Muscle layer of colon (tissue), 2 donors: Measurements from ENCODE around the gene SAMD3.
"Not testable (repeated sequence)": the region's sequence is repeated elsewhere in the genome, so short reads cannot be mapped to it uniquely, and the experiment has no call there.

Experiments
- H3K27ac ChIP-seq: one replicate; pipeline ENCODE4 v1.7.0; 2013; ENCODE audit warnings: low read depth, mild to moderate bottlenecking, low read length, moderate library complexity
- H3K27me3 ChIP-seq, 2 donors: one replicate each; pipeline ENCODE4 v1.7.0; 2013; ENCODE audit warnings: low read length in 2 of 2, mild to moderate bottlenecking in 2 of 2; ENCODE audit not compliant: insufficient read depth in 2 of 2, control insufficient read depth in 1 of 2
- H3K36me3 ChIP-seq: one replicate; pipeline ENCODE4 v1.7.0; 2013; ENCODE audit warnings: mild to moderate bottlenecking, low read length; ENCODE audit not compliant: insufficient read depth
- H3K4me1 ChIP-seq: one replicate; pipeline ENCODE4 v1.7.0; 2013; ENCODE audit warnings: mild to moderate bottlenecking, low read length; ENCODE audit not compliant: insufficient read depth
- H3K4me3 ChIP-seq, 2 donors: one replicate each; pipeline ENCODE4 v1.7.0; 2013; ENCODE audit warnings: low read length in 2 of 2, low read depth in 1 of 2, mild to moderate bottlenecking in 1 of 2, moderate library complexity in 1 of 2
- H3K9ac ChIP-seq: one replicate; pipeline ENCODE4 v1.7.0; 2013; ENCODE audit warnings: low read length
- H3K9me3 ChIP-seq: one replicate; pipeline ENCODE4 v1.7.0; 2013; ENCODE audit warnings: mild to moderate bottlenecking, low read length
- donor health status: abdominal sarcoma.
- donor health status: Adenocarcinoma of cecum.

The SAMD3 gene

DNA sequence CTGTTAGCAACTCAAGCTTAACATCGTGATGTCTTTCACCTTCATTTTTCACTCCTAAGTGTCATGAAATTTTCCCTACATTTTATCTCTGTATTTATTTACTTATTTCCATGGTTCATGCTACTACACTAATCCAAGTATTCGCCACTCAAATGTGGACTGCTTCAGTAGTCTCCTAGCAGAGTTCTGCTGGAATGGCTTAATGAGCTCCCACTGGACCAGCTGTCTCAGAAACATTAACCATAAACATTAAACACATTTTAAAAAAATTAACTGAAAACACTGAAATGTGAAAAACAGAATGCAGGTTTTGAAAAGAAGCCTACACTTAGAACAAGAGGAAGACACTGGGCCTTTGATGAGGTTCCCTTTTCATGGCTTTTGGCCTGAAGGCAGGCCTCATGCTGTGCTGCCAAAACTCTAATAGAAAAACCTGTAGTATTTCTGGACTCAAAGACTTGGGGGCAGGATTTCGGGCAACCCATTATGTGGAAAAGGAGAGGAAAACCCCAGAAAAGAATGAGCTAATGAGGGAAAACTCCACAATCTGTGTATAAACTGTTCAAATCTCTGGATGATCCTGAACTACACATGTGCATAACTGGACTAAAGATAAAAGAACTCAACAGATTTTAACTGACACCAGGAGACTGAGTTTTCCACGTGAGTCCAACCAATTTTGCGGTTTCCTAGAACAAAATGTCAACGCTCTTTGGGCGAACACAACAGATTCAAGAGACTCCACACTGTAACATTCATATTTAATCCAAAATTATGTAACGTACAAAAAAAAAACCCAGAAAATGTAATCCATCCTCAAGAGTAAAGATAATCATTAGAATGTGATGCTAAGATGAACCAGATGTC, 33.0 kb downstream of the SAMD3 start:
- no peak overlapping the region for H3K4me3 ChIP-seq
- H3K27ac ChIP-seq = no peak overlapping the region
- H3K9me3 ChIP-seq = no peaks in the 10 kb centered on the region
- H3K9ac ChIP-seq = no peak overlapping the region
- H3K36me3 ChIP-seq = no peaks in the 10 kb centered on the region
- no peaks in the 10 kb centered on the region for H3K27me3 ChIP-seq
- no peaks in the 10 kb centered on the region for H3K4me1 ChIP-seq

DNA sequence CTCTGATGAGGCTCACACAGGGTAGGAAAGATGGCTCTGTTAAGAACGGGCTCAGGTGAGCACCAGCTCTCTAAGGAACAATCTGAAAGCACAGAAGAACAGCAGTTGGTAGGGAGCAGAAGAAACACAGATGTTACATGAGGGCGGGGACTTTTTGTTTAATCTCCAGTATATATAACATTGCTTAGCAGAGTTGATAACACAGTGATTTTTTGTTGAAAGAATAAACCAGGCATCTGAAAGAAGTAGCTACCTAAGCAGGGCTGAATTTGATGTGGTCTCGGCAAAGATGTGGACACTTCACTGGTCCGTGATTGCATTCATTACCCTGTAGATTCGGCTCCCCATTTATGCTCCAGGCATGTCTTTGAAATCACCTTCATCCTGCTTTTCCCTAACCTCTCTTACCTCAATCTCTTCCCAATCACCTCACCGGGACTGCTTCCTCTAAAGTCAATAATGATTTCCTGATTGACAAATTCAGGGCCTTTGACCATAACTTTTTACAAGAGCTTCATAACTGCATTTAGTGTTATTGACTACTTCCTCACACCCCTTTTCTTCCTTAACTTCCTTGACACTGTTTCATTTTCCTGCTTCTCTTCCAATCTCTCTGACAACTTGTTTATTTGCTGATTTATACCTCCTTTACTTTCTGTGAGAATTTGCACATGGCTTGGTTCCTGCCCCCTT, 34.4 kb downstream of the SAMD3 start:
- Histone ChIP-seq H3K36me3 (no peaks in the 10 kb centered on the region), H3K9ac (no peak overlapping the region), H3K27ac (no peak overlapping the region), H3K9me3 (no peaks in the 10 kb centered on the region), H3K4me1 (no peaks in the 10 kb centered on the region), H3K27me3 (no peaks in the 10 kb centered on the region), H3K4me3 (no peak overlapping the region)

DNA sequence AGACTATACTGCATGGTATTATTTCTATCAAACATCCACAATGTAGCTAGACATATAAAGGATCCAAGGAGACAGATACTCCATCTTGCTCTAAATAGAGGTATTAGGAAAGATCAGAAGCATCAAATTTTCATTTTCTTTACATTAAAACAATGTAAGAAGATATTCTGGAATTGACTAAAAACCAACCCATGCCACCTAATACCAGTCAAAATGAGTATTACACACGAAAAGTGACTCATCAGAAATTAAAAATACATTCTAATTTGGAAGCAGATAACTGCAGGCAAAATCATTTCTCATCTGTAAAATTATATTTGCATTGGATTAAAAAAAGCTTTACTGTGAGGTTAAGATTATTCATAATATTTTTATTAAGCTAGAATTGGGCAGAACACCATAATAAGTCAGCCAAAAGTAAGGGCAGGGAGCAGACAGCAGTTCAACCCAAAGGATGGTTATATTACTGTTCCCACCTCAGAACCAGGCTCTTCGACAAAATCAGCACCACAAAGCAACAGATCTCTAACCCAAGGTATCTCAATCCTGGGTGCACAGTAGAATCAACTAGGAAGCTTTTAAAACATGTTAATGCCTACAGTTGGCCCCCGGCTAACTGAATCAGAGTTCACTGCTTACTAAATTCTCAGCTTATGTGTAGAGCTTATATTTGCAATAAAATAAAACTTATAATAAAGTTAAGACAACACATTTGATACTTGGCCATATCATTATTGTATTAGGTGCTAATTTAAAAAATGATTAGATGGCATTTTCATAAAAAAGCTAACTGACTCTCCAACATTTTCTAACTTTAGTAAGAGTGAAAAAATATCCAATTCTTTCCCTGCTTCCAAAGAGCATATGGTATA, 35.2 kb downstream of the SAMD3 start:
- Histone ChIP-seq H3K36me3 (no peaks in the 10 kb centered on the region), H3K9me3 (no peaks in the 10 kb centered on the region), H3K9ac (no peak overlapping the region), H3K4me3 (no peak overlapping the region), H3K27me3 (no peaks in the 10 kb centered on the region), H3K27ac (no peak overlapping the region), H3K4me1 (no peaks in the 10 kb centered on the region)

DNA sequence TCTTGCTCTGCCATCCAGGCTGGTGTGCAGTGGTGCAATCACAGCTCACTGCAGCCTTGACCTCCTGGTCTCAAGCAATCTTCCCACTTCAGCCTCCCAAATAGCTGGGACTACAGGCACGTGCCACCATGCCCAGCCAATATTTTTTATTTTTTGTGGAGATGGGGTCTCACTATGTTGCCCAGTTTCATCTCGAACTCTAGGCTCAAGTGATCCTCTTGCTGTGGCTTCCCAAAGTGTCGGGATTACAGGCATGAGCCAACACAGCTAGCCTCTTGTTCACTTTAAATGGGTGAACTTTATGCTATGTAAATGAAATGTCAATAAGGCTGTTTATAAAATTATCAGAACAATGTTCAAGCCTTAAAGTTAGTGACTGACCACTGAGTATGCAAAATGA, 37.1 kb downstream of the SAMD3 start:
- Histone ChIP-seq H3K4me1 (no peaks in the 10 kb centered on the region), H3K9me3 (no peaks in the 10 kb centered on the region), H3K9ac (no peak overlapping the region), H3K36me3 (no peaks in the 10 kb centered on the region), H3K4me3 (no peak overlapping the region), H3K27ac (no peak overlapping the region), H3K27me3 (no peaks in the 10 kb centered on the region)

DNA sequence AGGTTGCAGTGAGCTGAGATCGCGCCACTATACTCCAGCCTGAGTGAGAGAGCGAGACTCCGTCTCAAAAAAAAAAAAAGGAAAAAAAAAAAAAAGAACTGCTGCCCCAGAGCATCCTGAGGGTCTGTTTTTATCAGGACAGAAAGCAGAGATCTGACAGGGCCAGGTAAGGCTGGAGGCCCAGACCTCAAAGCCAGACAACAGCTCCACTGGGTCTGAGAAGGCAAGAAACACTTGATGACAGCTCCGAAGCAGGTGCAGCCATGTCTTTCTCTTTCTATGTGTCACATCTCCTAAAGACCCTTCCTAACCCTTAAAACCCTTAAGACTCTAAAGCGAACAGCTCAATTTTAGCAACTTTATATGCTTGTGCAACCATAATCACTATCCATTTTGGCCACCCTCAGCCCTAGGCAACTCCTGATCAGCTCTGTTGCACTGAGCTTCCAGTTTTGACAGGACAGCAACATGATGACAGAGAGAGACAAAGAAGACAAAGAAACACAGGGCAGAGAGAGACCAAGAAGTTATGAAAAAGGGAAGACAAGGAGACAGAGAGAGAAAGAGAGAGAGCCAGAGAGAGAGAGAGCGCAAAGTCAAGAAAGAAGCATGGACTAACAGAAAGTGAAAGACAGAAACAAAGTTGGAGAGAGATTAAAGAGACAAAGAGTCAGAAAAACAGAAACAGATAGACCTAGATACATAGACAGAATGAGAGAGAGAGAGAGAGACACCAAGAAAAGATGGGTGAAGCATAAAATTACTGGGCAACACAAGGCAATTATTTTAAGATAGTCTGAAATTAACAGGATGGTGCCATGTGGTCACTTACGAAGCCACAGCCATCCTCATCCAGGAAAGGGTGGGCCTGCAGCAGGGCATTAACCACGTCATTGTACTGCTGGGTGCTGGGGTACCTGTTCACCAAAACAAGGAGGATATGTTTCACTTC, 39.2 kb downstream of the SAMD3 start:
- Histone ChIP-seq H3K9me3 (no peaks in the 10 kb centered on the region), H3K36me3 (no peaks in the 10 kb centered on the region), H3K27me3 (no peaks in the 10 kb centered on the region), H3K4me3 (no peak overlapping the region), H3K4me1 (no peaks in the 10 kb centered on the region), H3K9ac (no peak overlapping the region), H3K27ac (no peak overlapping the region)

DNA sequence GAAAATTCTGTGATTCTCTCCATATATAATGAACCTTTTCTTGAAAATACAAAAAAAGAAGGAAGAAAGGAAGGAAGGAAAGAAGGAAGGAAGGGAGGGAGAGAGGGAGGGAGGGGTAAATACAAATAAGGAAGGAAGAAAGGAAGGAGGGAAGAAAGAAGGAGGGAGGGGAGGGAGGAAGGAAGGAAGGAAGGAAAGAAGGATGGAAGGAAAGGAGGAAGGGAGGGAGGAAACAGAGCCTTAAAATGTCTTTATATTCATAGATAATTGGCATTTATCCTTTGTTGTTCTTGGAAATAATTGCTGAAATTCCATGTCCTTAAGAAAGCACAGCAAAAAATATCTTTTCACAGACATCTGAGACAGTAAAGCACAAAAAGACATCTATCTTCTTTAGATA, 40.3 kb downstream of the SAMD3 start:
- no peak overlapping the region for H3K9ac ChIP-seq
- H3K27me3 ChIP-seq = no peaks in the 10 kb centered on the region
- no peaks in the 10 kb centered on the region for H3K4me1 ChIP-seq
- no peak overlapping the region for H3K27ac ChIP-seq
- no peaks in the 10 kb centered on the region for H3K36me3 ChIP-seq
- no peaks in the 10 kb centered on the region for H3K9me3 ChIP-seq
- H3K4me3 ChIP-seq = no peak overlapping the region

DNA sequence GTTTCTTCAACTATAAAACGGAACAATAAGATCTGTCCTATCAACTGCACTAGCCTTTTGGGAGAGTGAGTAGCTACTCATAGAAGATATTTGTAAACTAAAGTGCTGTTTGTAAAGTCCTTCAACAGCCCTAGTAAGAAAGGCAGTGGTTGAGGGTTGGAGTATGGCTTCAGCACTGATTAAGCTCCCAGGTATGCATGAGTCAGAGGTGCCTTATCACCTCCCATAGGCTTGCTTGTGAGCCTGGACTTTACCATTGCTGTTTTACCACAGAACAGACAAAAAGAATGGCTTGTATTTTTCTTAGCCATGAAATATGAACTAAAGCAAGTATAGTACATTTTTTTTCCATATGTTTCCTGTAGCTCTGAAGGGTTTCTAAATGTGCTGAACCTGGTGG, 44.1 kb downstream of the SAMD3 start:
- Histone ChIP-seq H3K9me3 (no peaks in the 10 kb centered on the region), H3K36me3 (no peaks in the 10 kb centered on the region), H3K27me3 (no peaks in the 10 kb centered on the region), H3K27ac (no peak overlapping the region), H3K4me1 (no peaks in the 10 kb centered on the region), H3K9ac (no peak overlapping the region), H3K4me3 (no peak overlapping the region)

DNA sequence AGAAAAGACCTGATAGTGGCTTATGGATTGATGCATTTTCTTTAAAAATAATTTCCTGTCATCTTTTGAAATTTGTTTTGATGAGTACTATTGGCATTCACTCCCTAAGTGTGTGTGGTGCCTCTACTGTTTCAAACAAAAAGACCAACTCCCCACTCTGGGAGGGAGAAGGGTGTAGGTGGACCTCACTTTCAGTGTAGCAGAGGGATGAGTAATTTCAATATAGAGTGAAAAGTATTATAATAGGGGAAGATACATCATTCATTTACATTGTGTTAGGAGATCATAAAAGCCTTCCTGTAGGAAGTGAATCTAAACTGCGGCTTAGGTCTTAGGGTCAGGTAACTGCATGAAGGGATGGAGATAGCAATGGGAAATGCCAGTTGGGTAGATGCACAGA, 46.4 kb downstream of the SAMD3 start:
- no peaks in the 10 kb centered on the region for H3K9me3 ChIP-seq
- H3K36me3 ChIP-seq = no peaks in the 10 kb centered on the region
- H3K27ac ChIP-seq = no peak overlapping the region
- no peak overlapping the region for H3K4me3 ChIP-seq
- no peak overlapping the region for H3K9ac ChIP-seq
- no peaks in the 10 kb centered on the region for H3K27me3 ChIP-seq
- H3K4me1 ChIP-seq = no peaks in the 10 kb centered on the region

DNA sequence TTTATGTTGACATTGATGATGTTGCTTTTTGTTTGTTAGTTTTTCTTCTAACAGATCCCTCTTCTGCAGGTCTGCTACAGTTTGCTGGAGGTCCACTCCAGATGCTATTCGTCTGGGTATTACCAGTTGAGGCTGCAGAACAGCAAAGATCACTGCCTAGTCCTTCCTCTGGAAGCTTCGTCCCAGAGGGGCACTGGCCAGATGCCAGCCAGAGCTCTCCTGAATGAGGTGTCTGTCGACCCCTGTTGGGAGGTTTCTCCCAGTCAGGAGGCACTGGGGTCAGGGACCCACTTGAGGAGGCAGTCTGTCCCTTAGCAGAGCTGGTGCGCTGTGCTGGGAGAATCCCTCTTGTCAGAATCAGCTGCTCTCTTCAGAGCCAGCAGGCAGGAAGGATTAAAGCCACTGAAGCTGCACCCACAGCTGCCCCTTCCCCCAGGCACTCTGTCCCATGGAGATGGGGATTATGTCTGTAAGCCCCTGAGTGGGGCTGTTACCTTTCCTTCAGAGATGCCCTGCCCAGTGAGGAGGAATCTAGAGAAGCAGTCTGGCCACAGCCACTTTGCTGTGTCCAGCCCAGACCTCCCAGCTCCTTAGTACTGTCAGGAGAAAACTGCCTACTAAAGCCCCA, 49.3 kb downstream of the SAMD3 start:
- not testable (repeated sequence) for H3K4me1 ChIP-seq, H3K4me3 ChIP-seq, H3K27me3 ChIP-seq, H3K9me3 ChIP-seq, H3K36me3 ChIP-seq, H3K9ac ChIP-seq, H3K27ac ChIP-seq

DNA sequence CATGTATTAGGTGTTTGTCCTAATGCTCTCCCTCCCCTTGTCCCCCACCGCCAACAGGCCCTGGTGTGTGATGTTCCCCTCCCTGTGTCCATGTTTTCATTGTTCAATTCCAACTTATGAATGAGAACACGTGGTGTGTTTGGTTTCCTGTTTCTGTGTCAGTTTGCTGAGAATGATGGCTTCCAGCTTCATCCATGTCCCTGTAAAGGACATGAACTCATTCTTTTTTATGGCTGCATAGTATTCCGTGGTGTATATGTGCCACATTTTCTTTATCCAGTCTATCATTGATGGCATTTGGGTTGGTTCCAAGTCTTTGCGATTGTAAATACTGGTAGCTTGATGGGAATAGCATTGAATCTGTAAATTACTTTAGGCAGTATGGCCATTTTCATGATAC, 52.6 kb downstream of the SAMD3 start:
- not testable (repeated sequence) for H3K4me1 ChIP-seq, H3K27ac ChIP-seq, H3K27me3 ChIP-seq, H3K9ac ChIP-seq, H3K4me3 ChIP-seq, H3K36me3 ChIP-seq, H3K9me3 ChIP-seq
